ENCODE data around the gene RNF112. TPM values are rescaled to one million over a fixed set of nuclear protein-coding genes. Genes with fewer than 3 reads are reported as not detected.

Gene RNF112
- total and polyA plus RNA-seq, 12 donors: 0.64 to 8.1 (median 1.1) TPM

GRCh38 chr17:19403021-19403420, 8.0 kb upstream of the RNF112 start:
- Histone ChIP-seq H3K27me3 (no peaks in the 10 kb centered on the region), H3K36me3 (no peaks in the 10 kb centered on the region), H3K4me3 (no peak overlapping the region), H3K9me3 (no peaks in the 10 kb centered on the region), H3K27ac (no peak overlapping the region), H3K4me1 (peaks cover 0 to 21% (median 11%) of the 10 kb centered on the region in 9 donors)
- ATAC-seq: no peak
- no peak for TF ChIP-seq CTCF (IDR thresholded peaks at IDR 0.05)
- intact Hi-C loops (cut with DNase I): loop anchor here in 1 of 10 donors (5.0 kb wide), 1 partner anchor 34 kb away; no protein-coding TSS in a partner anchor
- 97% methylated on average over 4 of the region's 4 CpGs for WGBS, 2 donors
- no peak for DNase-seq

- no peak overlapping the region for H3K4me3 ChIP-seq
- WGBS, 2 donors: 79 to 87% methylated on average over 1 of the region's 1 CpG
- intact Hi-C loops (cut with DNase I): loop anchor here in 1 of 10 donors (5.0 kb wide), 1 partner anchor 33 kb away; no protein-coding TSS in a partner anchor
- H3K27ac ChIP-seq: no peak overlapping the region
- no peaks in the 10 kb centered on the region for H3K36me3 ChIP-seq
- DNase-seq (no peak), ATAC-seq (no peak)
- H3K27me3 ChIP-seq: no peaks in the 10 kb centered on the region
- no peaks in the 10 kb centered on the region for H3K9me3 ChIP-seq
- peaks cover 0 to 8% (median 0%) of the 10 kb centered on the region in 9 donors for H3K4me1 ChIP-seq
- TF ChIP-seq CTCF (IDR thresholded peaks at IDR 0.05): no peak
These were observed 6.8 kb upstream of the RNF112 start for GRCh38 chr17:19404264-19404663.

- H3K27me3 ChIP-seq: no peaks in the 10 kb centered on the region
- intact Hi-C loops (cut with DNase I): loop anchor here in 1 of 10 donors (5.0 kb wide), 1 partner anchor 38 kb away; no protein-coding TSS in a partner anchor
- no peak for TF ChIP-seq CTCF (IDR thresholded peaks at IDR 0.05)
- no peaks in the 10 kb centered on the region for H3K36me3 ChIP-seq
- no peak overlapping the region for H3K4me3 ChIP-seq
- H3K9me3 ChIP-seq: no peaks in the 10 kb centered on the region
- H3K4me1 ChIP-seq: peaks cover 0 to 3% (median 0%) of the 10 kb centered on the region in 9 donors
- no peak for ATAC-seq
- WGBS, 2 donors: 92 to 93% methylated on average over 5 of the region's 5 CpGs
- H3K27ac ChIP-seq: no peak overlapping the region
- DNase-seq: no peak
These were observed 5.9 kb upstream of the RNF112 start for GRCh38 chr17:19405114-19405513.

- no peak for TF ChIP-seq CTCF (IDR thresholded peaks at IDR 0.05)
- ATAC-seq (no peak), DNase-seq (no peak)
- 96 to 97% methylated on average over 10 of the region's 10 CpGs for WGBS, 2 donors
- Histone ChIP-seq H3K4me1 (peaks cover 0 to 15% (median 0%) of the 10 kb centered on the region in 9 donors), H3K27me3 (no peaks in the 10 kb centered on the region), H3K36me3 (no peaks in the 10 kb centered on the region), H3K9me3 (no peaks in the 10 kb centered on the region), H3K4me3 (no peak overlapping the region), H3K27ac (no peak overlapping the region)
- intact Hi-C loops (cut with DNase I): loop anchor here in 1 of 10 donors (5.0 kb wide), 1 partner anchor 40 kb away; no protein-coding TSS in a partner anchor
These were observed 3.3 kb upstream of the RNF112 start for GRCh38 chr17:19407601-19408345.

Measured in heart right ventricle (tissue), 16 donors.